HUDEP-2 (cell line): ENCODE measurements around the gene PSMB7.
"Not testable (repeated sequence)": the region's sequence is repeated elsewhere in the genome, so short reads cannot be mapped to it uniquely, and the experiment has no call there.

Experiments
- DNase-seq, 76 experiments: peaks; one replicate each; lab custom pipeline; 2025; ENCODE audit not compliant: unreplicated experiment in 76 of 76; lab: John Stamatoyannopoulos, UW

The PSMB7 gene

DNA sequence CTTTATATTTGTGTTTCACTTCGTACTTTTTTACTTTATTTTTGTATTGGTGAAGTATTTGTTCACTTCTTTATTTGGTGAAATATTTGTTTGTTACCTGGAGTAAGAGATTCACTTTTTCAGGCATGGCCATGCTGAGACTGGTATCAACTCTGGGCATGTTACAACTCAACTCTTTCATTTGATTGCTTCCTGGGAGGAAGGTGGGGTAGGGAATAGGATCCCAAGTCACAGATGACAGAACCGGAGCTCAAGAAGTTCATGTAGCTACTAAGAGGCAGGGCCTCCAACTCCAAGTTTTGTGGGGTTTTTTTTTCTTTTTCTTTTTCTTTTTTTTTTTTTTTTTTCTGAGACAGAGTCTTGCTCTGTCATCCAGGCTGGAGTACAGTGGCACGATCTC is 28.9 kb upstream of the PSMB7 start:
- no peak for DNase-seq

DNA sequence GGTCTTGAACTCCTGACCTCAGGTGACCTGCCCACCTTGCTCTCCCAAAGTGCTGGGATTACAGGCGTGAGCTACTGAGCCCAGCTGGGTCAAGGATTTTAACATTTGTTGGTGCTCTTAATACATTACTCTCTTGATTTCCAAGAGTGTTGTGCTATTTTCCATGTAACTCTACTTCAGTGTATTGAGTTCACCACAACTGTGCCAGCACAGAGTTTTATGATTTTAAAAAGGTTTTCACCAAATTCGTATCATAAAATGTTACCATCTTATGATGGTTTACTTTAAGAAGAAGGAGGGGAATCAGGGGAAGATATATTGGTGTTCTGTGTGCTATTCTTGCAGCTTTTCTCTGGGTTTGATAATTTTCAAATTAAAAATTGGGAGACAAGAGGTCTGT is 28.4 kb upstream of the PSMB7 start:
- no peak for DNase-seq

DNA sequence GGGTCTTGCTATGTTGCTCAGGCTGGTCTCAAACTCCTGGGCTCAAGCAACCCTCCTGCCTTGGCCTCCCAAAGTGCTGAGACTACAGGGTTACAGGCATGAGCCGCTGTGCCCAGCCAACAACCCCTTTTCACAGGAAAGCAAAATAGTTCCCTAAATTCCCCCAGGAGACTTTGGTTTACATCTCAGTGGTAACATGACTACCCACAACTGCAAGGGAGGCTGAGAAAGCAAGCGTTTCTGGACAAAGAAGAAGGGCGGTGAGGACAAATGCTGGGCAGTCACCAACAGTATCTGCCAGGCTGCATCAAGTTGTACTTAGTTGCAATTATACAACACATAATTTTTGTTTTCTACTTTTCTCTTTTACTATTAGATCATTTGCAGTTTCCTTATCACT is 27.6 kb upstream of the PSMB7 start:
- DNase-seq, result no peak

DNA sequence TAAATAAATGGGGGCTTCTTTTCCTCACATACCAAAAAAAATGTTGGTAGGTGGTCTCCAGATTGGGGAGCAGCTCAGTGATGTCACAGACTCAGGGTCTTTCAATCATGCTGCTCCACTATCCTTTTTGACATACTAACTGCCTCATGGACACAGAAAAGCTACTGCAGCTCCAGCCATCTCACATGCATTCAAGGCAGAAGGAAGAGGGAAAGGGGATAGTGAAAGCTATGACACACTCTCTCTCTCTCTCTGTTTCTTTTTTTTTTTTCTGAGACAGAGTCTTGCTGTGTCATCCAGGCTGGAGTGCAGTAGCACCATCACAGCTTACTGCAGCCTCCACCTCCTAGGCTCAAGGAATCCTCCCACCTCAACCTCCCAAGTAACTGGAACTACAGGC is 27.1 kb upstream of the PSMB7 start:
- no peak for DNase-seq

DNA sequence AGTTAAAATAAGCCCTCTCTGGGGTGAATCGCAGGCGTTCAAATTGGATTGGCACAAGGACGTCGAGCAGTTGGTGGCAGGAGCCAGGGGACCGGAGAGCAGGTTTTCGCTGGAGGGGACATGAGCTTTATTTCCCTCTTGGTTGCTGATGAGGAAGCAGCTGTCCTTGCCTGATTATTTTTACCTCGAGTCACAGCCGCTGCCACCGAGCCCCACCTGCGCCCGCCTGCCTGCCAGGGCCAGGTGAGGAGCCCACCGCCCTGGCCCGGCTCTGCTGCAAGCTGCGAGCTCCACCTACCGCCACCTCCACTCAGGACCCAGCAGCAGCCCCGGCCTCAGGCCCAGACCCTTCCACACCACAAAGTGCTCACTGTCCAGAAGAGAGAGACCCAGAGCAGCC is 26.0 kb upstream of the PSMB7 start:
- no peak for DNase-seq

DNA sequence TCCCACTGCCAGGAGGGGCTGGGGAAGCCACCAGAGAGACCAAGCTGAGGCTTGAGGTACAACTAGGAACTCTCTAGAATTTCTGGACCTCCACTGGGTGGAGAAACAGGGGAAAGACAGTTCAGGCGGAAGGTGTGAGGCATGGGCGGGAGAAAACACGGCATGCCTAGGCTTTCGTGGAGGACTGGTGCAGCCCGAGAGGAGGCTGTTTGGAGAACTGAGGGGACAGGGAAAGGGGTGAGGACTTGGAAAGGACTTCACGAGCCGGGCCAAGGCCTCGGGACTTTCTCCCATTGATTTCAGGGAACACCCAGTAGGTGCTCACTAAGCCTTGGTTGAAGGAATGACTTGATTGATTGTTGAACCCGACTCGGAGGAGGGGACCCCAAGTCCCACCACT is 25.5 kb upstream of the PSMB7 start:
- no peak for DNase-seq

DNA sequence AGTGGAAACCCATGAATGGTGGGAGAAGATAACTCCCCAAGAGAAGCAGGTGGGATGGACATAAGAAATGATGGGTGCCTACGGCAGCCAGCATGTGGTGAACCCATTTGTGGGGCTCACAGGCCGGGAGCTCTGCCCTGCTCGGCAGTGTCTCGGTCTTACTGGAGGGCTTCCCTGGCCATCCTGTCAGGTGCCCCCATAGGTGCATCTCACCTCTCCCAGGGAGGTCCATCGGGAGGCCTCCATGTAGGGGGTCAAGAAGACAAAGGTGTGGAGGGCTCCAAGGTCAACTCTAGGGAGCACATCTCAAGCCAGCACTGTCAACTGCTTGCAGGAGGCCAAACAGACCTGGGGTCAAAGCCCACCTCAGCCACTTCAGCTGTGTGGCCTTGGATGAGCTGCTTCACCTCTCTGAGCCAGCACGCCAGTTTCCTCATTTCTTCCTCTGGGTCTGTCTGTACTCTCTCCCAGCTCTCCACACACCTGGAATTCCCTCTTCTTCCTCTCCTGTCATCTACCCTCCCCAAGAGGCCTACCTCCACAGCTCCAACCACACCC is 24.5 kb upstream of the PSMB7 start:
- DNase-seq, result no peak

DNA sequence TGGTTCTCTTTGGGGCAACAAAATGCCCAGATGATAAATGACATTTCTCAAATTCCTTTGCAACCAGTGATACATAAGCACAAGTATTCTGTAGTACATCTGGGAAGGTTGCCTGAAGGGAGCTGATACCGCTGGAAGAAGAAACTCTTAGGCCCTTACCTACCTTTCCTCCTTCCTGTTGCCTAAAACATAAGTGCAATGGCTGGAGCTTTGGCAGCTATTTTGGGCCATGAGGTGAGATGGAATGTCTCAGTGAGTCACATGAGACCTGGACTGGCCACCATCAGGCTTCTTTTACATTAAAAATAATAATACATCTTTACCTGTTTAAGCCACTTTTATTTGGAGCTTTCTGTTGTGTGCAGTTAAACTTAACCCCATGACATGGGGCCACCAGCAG is 23.8 kb upstream of the PSMB7 start:
- DNase-seq, result no peak

DNA sequence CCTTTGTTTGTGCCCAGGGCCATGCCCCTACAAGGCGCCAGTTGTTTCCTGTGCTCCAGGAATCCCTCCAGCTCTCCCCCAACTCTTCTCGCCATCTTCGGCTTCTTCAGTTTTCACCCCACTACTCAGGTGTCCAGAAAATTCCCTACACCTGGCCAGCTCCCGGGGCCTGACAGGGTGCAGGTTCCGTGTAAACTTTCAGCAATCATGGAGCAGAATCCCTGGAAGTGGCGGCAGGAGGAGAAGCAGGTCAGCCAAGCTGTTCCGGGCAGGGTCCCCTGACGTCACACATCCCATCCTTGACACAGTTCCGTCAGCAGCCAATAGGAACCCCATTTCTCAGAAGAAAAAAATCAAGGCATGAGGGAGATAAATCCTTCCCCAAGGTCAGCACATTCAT is 22.8 kb upstream of the PSMB7 start:
- DNase-seq, result no peak

DNA sequence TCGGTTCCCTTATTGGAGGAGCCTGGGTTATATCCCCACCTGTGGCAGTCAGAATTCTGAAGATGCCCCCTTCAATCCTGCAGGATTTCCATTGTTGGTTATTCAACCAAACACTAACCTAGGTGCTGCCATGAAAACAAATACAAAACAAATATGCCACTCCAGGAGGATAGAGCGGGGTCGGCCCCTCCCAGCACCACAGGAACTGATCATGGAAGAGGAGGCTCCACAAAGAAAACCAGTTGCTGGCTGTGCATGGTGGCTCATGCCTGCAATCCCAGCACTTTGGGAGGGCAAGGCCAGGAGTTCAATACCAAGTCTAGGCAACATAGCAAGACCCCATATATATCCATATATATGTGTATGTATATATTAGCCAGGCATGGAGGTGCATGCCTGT is 21.8 kb upstream of the PSMB7 start:
- no peak for DNase-seq

DNA sequence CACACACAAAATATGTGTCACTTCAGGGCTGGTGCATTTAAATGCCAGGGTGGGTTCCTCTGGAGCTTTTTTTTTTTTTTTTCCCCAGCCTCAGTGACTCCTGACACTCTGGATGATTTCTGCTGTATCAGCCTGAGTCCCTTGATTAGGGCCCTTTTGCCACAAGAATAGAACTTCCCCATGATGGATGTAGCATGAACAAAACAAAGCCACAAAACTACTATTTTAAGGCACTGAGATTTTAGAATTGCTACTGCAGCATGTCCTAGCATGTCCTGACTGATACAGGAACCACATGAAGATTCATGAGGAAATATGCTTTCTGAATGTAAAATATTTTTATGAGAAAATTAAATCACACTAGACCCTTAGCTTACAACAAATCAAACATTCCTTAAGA is 21.1 kb upstream of the PSMB7 start:
- no peak for DNase-seq

DNA sequence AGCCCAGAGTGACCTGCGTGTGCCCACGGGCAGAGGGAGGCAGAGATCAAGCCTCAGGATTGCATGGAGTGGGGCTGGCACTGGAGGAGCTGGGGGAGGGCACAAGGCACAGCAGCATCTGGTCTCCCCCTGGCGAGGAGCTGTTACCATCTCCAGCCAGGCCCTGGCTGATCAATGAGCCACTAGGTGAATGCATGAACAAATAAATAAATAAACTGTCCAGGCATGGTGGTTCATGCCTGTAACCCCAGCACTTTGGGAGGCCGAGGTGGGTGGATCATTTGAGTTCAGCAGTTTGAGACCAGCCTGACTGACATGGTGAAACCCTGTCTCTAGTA is 14.3 kb upstream of the PSMB7 start:
- DNase-seq, result no peak

DNA sequence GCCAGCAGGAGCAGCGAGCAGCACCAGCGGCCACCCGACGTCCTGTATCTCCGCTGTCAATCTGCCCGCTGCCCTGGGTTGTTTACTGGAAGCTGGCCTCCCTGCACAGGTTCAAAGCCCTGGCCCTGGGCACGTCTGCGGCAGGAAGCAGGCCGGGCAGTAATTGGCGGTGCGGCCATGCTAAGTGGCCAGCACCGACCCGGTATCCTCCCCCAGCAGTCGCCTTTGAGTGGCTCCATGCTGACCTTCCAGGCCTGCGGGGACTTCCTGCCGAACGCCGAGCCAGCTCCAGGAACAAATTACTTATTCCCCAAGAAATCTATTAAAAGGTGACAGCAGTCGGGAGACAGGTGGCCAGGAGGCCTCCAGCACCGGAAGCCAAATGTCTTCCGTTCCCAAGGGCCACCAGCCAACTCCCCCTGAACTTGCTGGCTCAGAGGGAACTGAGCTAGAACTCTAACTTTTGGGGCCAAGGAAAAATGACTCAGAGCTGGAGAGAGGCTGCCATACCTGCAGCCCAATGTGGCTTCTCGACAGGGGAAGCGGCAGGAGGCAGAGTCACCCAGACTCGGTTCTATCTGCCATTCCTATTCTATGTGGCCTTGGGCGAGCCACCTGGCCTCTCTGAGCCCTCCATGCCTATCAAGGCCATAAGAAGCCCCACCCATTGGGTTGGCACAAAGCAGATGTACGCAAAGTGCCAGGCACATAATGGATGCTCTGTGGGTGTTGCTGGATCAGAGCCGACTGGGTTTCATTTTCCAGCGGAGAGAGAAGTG is 13.7 kb upstream of the PSMB7 start:
- no peak for DNase-seq

DNA sequence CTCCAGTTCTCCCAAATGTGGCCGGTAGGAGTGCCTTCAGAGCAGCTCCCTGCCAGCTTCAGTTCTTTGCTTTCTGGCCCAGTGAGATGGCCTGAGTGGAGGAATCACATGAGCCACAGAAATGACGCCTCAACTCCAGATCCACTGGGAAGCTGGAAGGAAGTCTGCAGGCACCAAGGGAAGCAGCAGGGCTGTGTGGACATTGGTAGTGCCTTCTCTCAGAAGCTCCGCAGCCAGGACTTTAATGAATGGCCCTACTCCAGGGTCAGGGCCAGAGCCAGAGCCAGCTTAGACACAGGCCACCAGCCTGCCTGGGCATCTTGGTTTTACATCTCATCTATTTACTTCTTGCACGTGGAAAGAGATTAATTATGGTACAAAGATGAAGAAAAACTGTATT is 12.0 kb upstream of the PSMB7 start:
- no peak for DNase-seq

DNA sequence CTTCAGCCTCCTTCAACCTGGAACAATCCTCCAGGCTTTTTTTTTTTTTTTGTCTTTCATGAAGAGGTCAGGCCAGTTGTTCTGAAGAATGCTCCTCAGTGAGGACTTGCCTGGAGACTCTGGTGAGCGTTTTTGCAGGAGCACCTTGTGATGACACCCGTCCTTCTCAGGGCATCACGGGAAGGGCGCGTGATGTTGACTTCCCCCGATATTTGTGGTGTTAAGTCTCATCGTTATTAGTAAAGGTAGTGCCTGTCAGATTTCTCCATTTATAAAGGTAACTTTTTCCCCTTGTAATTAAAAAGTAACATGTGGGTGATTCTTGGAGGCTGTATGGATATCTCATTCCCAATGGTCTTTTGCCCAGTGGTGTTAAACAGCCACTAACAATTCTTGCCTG is 11.1 kb upstream of the PSMB7 start:
- DNase-seq, result no peak

DNA sequence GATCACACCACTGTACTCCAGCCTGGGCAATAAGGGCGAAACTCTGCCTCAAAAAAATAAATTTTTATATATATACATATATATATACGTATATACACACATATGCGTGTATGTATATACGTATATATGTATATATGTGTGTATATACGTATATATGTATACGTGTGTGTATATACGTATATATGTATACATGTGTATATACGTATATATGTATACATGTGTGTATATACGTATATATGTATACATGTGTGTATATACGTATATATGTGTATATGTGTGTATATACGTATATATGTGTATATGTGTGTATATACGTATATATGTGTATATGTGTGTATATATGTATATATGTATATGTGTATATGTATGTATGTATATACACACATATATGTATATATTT is 10.5 kb upstream of the PSMB7 start:
- DNase-seq, result not testable (repeated sequence)

DNA sequence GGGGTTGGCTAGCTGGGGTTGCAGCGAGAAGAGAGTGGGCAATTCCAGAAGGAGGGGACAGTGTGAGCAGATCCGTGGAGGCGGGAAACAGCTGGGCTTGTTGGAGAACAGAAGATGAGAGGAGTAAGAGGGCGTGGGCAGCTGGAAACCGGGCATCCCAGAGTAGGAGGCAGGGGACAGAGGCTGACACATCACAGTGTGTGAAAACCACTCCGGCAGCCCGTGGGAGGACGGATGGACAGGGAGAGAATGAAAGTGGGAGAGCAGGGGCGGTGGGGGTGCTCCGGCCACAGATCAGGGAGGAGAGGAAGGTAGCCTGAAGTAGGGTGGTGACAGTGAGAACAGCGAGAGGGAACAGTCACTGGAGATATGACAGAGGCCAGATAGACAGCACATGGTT is 8.3 kb upstream of the PSMB7 start:
- DNase-seq, result no peak

DNA sequence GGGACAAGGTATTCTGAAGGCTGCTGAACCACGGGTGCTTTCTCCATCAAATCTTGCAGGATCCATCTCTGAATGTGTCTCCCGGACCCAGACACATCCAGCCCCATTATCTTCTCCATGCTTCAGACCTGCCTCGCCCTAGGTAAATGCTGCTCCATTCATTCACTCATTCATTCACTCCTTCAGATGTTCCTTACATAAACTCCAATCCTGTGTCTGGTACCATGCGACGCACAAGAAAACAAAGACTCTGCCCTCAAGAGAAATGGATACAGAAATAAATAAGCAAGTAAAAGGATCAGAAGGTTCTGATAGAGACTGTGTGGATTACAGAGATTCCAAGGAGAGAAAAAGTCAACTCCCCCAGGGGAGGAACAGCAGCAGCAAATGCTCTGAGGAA is 7.9 kb upstream of the PSMB7 start:
- no peak for DNase-seq

DNA sequence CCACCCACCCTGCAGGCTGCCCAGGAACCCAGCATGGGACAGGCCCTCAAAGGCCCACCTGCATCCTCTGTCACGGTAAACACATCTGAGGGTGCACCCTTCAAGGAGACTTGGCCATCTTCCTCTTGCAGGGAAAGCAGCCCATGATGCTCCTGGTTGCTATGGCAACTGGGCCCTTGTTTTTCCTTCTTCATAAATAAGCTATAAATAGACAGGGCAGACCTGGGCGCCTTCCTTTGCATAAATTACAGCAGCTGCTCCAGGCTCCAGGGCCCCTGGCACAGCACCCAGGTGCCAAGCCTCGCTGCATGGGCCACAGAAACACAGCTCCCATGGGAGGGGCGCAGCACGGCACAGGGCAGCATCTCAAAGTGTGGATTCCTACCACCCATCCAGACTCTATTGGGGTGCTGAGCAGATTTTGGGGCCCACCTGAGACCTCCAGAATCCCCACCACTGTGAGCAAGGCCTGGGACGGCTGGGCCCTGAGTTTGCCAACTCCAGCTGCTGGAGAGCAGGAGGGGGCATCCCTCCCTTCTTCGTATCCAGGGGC is 5.8 kb upstream of the PSMB7 start:
- DNase-seq, result no peak

DNA sequence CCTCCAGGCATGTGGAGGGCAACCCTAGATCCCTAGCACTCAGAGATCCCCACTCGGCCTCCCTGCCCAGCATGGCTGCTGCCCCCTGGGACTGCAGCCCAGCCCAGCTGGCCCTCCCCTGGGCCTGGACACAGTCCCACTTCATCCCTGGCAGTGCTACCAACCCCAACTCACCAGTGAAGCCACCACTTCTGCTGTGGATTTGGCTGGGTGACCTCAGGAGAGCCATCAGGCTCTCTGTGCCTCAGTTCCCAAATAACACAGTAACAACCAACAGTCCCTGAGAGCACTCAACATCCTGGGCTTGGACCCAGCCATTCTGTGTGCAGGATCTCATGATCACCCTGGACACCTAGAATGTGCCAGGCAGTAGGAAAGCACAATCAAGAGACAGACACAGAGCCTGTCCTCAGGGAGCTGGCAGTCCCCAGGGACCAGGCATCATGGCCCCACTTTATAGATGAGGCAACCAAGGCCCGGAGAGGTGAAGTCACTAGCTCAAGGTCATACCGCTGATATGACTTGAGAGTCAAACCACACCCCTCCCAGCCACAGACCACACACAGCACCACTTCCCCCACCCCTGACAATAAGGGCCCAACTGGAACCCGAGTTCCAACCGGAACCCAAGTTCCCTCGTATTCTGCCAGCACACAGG is 4.7 kb upstream of the PSMB7 start:
- DNase-seq, result no peak

DNA sequence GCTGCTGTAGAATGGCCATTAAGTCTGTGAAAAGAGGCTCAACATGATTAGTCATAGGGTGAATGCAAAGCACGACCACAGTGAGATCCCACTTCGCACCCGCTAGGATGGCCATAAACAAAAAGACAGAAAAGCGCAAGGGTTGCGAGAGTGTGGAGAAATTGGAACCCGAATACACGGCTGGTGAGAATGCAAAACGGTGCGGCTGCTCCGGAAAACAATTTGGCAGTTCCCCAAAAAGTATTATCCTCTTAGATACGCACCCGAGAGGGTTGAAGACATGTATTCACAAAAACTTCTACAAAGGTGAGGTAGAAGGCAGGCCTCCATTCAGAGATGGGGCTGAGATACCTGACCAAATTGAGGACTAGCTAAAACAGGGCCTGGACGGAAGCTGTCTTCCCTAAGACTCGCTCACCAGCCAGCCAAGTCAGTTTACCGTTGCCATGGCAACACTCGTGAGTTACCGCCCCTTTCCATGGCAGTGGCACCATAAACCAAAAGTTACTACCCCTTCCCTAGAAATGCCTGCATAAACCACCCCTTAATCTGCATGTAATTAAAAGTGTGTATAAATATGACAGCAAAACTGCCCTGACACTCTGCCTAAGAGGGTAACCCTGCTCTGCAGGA is 726 bp upstream of the PSMB7 start:
- no peak for DNase-seq

DNA sequence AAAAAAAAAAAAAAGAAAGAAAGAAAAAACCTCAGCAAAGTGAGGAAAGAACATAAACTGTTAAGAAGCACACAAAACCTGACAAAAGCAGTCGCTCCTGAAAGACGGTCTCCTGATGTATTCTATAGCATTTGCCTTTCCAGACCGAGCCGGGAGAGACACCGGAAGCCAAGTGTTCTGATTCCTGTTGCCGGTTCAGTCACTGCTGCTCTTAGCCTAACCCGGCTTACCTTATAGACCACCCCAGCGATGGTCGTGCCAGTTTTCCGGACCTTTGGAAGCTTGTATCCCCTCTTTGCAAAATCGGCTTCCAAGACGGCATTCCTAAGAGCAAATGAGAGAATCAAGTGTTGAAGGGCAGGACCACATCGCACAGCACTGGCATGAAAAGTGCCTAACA is 630 bp downstream of the PSMB7 start:
- DNase-seq, result no peak
